ENCODE measurements around the gene NUBP1.
"Not testable (repeated sequence)": the region's sequence is repeated elsewhere in the genome, so short reads cannot be mapped to it uniquely, and the experiment has no call there.

NUBP1 gene

GRCh38 chr16:10752843-10753523 lies 9.3 kb downstream of the NUBP1 start:
- no peak for DNase-seq

- DNase-seq: no peak
These were observed 10.0 kb downstream of the NUBP1 start for GRCh38 chr16:10753670-10754069.

GRCh38 chr16:10754941-10755340 lies 11.3 kb downstream of the NUBP1 start:
- no peak for DNase-seq

- DNase-seq: no peak
These were observed 12.9 kb downstream of the NUBP1 start for GRCh38 chr16:10756574-10756973.

- DNase-seq: no peak
These were observed 17.2 kb downstream of the NUBP1 start for GRCh38 chr16:10760858-10761257.

GRCh38 chr16:10761373-10761772 lies 17.7 kb downstream of the NUBP1 start:
- no peak for DNase-seq

GRCh38 chr16:10762336-10763016 lies 18.8 kb downstream of the NUBP1 start:
- no peak for DNase-seq

- no peak for DNase-seq
These were observed 19.8 kb downstream of the NUBP1 start for GRCh38 chr16:10763456-10763855.

- DNase-seq: peak; percentile 24 to 34
These were observed 22.1 kb downstream of the NUBP1 start for GRCh38 chr16:10765772-10766171.

GRCh38 chr16:10767127-10767526 lies 23.5 kb downstream of the NUBP1 start:
- no peak for DNase-seq

GRCh38 chr16:10769381-10769780 lies 25.7 kb downstream of the NUBP1 start:
- no peak for DNase-seq

- DNase-seq: no peak
These were observed 27.3 kb downstream of the NUBP1 start for GRCh38 chr16:10770907-10771306.

- DNase-seq: no peak
These were observed 32.6 kb downstream of the NUBP1 start for GRCh38 chr16:10776280-10776679.

- DNase-seq: not testable (repeated sequence)
These were observed 33.3 kb downstream of the NUBP1 start for GRCh38 chr16:10776923-10777322.

- no peak for DNase-seq
These were observed 33.7 kb downstream of the NUBP1 start for GRCh38 chr16:10777356-10777755.

- DNase-seq: not testable (repeated sequence)
These were observed 36.3 kb downstream of the NUBP1 start for GRCh38 chr16:10779908-10780307.

GRCh38 chr16:10780628-10781027 lies 37.0 kb downstream of the NUBP1 start:
- DNase-seq: no peak

GRCh38 chr16:10782628-10783027 lies 39.0 kb downstream of the NUBP1 start:
- no peak for DNase-seq

GRCh38 chr16:10787304-10787703 lies 43.7 kb downstream of the NUBP1 start:
- DNase-seq: no peak

- not testable (repeated sequence) for DNase-seq
These were observed 45.0 kb downstream of the NUBP1 start for GRCh38 chr16:10788630-10789029.

- DNase-seq: no peak
These were observed 47.4 kb downstream of the NUBP1 start for GRCh38 chr16:10791048-10791447.

GRCh38 chr16:10799736-10800135 lies 56.1 kb downstream of the NUBP1 start:
- no peak for DNase-seq

GRCh38 chr16:10805334-10805733 lies 61.7 kb downstream of the NUBP1 start:
- DNase-seq: no peak

GRCh38 chr16:10806698-10807097 lies 63.1 kb downstream of the NUBP1 start:
- DNase-seq: no peak

- no peak for DNase-seq
These were observed 64.6 kb downstream of the NUBP1 start for GRCh38 chr16:10808218-10808617.
